Stimulated activated CD8-positive, alpha-beta memory T cell treated with anti-CD3 and anti-CD28 coated beads, Interleukin-15, amount 100 ng/mL, for 48 hours (primary cell): Measurements from ENCODE around the gene IPP.
"Not testable (repeated sequence)": the region's sequence is repeated elsewhere in the genome, so short reads cannot be mapped to it uniquely, and the experiment has no call there.

ENCODE experiments used
- DNase-seq, 2 donors: peaks; one replicate each; pipeline ENCODE4 v3.0.0-alpha.2; 2020; ENCODE audit warnings: low read depth in 2 of 2

IPP gene

DNA sequence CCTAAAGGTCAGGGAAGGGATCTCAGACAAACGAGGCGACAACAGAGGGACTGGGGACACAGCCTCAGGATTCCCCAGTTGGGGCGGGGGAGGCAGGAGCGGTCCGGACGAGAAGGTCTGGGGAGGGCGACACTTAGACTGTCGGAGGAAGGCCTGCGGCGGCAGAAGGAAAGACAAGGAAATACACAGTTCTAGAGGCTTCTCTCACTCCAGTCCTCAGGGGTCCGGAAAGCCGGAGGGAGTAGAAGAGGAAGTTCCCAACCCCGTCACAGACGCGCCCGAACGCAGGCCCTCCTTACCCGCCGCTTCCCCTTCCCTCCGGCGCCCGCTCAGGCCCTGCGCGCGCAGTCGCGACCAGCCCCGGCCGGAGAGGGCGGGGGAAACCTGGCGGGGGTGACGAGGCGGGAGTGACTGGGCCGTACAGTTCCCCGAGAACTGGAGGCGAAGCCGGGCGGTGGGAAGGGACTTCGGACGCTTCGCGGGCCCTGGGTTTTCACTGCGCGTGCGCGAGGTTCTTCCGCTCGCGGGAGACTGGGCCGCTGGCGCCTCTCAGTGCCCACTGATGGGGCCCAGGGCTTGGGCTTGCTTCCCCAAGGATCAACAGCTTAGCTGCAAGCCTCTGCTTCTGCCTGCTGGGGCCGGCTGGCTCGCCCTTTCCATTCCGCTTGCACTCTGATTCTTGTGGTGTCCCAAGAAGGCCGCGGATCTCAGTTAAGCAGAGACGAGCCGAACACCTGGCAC, at the start of gene IPP:
TSS of gene IPP (minus strand) at position 356 of the 741 bp plus-strand sequence. CDS start 4,242 bp downstream, outside the sequence.
- peak; percentile 96 to 97 for DNase-seq

DNA sequence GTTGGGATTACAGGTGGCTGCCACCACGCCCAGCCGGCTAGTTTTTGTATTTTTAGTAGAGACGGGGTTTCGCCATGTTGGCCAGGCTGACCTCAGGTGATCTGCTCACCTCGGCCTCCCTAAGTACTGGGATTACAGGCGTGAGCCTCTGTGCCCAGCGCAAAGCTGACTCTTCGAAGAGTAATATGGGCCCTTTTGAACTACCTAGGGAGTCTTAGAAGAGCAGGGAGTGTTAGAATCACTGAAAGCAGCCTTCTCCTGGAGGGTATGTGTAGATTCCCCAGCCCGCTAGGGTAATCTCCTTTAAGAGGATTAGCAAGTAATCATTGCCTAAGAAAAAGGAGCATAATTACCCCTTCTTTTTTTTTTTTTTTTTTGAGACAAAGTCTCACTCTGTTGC, 46.5 kb upstream of the IPP start:
- no peak for DNase-seq

DNA sequence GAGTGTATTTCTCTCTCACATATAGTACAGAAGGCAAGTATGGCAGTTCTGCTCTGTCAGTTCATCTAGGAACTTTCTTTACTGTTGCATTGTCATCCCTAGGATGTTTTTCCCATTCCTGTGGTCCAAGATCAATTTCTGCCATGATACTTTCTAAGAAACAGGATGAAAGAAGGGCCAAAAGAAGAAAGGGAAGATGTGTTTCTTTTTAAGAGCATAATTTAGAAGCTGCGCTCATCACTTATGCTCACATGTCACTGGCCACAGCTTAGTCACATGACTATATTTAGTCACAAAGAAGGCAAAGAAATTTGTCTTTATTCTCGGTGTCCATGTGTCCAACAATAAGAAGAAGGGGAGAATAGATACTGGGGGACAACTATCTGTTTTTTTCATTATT, 45.9 kb upstream of the IPP start:
- DNase-seq: no peak

DNA sequence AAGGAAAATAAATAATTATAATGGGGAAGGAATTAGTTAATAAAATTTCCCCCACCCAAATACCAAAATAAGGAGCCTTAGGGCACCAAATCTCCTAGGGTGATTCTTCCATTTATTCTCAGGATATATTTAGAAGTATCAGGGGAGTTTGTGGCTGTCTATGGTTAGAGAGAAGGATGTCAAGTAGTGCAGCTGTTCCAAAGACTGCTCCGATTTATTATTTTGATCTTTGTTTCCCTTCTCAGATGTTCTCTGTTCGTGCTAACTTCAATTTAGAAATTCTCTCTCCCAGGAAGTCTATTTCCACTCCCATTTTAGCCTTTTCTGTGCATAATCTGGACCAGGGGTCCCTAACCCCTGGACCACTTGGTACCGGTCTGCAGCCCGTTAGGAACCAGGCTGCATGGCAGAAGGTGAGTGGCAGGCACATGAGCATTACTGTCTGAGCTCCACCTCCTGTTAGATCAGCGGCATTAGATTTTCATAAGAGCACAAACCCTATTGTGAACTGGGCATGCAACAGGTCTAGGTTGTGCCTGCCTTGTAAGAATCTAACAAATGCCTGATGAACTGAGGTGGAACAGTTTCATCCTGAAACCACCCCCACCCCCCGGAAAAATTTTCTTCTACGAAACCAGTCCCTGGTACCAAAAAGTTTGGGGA, 43.6 kb upstream of the IPP start:
- no peak for DNase-seq

DNA sequence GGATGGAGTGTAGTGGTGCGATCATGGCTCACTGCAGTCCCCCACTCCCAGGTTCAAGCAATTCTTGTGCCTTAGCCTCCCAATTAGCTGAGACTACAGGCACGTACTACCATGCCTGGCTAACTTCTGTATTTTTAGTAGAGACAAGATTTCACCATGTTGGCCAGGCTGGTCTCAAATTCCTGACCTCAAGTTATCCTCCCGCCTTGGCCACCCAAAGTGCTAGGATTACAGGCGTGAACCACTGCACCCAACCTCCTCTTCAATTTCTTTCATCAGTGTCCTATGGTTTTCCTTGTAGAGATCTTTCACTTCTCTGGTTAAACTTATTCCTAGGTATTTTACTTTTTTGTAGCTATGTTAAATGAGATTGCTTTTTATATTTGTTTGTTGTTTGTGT, 42.3 kb upstream of the IPP start:
- DNase-seq: no peak

DNA sequence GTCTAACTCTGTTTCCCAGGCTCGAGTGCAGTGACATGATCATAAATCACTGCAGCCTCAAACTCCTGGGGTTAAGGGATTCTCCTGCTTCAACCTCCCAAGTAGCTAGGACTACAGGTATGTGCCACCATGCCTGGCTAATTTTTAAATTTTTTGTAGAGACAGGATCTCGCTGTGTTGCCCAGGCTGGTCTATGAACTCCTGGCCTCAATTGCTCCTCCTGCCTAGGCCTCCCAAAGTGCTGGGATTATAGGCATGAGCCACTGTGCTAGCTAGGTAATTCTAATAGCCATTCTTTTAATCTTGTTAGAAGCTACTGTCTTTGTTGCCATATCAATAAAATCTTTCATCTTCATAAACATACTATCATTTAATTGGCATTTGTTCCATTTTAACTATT, 39.1 kb upstream of the IPP start:
- DNase-seq: no peak

DNA sequence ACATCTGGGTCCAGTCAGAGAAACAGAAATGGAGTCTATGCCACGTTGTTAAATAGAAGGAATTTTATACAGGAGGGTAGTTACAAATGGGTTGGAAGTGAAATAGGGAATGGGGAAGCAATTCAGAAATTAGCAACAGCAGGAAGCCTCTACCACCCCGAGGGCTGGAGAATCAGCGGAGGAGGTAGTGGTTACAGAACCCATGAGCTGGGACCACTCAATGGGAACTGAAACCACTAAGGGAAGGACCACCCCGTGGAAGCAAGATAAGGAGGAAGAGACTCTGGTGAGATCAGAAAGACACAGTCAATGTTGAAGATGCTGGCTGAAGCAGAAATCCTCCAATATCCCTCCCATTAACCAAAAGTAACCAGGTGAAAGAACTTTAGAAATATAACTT, 37.5 kb upstream of the IPP start:
- DNase-seq: no peak

DNA sequence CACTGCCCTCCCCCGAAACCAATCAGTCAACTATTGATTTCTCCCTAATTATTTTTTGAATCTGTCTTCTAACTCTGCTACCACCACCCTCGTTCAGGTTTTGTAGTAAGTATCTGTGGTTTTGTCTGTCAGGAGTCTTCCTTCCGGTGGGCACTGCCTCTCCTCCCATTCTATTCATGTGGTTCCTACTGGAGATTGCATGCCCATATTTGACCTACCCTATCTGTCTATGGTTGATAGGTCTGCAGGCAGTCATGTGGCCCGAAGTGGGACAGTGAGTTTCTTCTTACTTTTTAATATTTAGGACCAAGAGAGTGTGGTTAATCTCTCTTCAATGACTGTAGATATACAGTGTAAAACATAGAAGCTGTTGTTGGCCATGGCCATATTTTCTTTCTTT, 35.1 kb upstream of the IPP start:
- no peak for DNase-seq

DNA sequence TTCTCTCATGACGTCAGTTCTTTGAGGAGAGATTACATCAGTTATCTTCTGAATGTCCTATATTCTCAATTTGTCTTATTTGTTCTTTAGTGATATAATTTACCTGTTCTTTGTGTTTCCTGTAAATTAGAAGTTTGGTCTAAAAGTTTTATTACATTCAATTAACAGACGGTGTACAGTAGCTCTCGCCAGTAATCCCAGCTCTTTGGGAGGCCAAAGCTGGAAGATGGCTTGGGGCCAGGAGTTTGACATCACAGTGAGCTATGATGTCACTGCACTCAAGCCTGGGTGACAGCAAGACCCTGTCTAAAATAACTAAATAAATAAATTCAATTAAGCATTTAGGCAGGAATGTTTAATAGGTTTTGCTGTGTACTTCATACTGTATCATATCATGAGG, 25.3 kb upstream of the IPP start:
- no peak for DNase-seq

DNA sequence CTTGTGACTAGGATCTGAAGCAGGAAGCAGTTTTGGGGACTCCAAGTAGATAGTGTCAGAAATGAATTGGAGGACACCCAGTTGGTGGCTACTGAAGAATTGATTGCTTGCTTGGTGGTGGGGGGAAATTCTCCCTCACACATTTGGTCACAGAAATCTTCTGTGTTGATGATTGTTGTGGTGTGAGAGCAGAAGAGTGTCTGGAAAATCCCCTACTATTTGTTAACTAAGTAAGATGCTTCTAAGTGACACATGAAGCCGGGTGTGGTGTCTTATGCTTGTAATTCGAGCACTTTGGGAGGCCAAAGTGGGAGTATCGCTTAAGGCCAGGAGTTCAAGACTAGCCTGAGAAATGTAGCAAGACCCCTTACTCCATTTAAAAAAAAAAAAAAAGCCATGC, 22.5 kb upstream of the IPP start:
- DNase-seq: no peak

DNA sequence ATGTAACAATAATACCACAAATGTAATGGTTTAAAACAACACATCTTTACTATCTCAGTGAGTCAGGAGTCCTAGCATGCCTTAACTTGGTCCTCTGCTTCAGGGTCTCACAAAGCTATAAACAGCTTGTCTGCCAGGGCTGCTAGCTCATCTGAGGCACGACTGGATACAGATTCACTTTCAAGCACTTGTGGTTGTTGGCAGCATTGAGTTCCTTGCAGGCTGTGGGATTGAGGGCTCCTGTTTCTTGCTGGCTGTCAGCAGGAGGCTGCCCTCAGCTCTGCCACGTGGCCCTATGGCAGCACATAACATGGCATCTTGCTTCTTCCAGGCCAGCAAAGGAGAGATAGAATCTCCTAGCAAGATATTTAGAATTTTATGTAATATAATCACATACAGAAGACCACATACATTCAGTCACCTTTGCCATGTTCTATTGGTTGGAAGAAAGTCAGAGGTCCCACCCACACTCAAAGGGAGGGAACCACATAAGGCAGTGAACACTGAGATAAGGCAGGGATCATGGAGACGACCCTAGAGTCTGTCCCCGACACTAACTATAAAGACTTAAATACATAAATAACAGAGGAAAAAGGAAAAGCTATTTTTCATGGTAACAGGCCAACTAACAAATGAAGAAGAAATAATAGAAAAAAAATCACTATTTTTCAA, 18.9 kb upstream of the IPP start:
- DNase-seq: no peak

DNA sequence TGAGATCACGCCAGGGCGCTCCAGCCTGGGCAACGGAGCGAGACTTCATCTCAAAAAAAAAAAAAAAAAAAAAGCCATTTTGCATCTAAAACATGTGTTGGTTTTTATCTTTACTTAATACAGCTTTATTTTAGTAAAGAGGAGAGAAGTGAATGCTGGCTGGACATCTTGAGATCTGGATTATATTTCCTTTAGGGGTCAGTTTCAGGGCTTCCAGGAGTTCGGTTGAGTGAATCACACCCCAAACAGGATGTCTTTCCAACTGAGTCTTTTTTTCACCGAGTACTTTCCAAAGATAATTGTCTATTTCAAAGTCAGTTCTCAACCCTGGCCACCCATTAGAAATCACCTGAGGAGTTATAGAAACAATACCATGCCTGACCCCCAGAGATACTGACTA, 16.6 kb upstream of the IPP start:
- no peak for DNase-seq

DNA sequence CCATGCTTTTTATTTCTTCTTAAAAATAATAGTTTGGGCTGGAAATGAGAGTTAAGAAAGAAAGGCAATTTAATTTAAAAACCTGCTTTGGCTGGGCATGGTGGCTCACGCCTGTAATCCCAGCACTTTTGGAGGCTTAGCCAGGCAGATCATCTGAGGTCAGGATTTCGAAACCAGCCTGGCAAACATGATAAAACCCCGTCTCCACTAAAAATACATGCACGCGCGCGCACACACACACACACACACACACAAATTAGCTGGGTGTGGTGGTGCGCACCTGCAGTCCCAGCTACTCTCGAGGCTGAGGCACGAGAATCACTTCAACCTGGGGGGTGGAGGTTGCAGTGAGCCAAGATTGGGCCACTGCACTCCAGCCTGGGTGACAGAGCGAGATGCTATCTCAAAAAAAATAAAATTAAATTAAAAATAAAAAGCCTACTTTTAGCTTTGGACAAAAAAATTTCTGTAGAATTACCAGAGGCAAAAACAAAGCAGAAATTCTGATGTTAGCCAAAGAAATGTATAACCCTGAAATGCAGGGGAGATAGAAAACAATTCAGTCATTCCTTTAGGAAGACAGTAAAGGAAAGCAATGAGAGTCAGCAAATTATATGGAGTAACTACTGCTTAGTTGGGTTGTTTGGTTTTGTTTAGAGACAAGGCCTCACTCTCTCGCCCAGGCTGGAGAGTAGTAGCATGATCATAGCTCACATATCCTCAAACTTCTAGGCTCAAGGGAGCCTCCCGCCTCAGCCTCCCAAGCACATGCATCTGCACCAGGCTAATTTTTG, 15.7 kb upstream of the IPP start:
- DNase-seq: no peak

DNA sequence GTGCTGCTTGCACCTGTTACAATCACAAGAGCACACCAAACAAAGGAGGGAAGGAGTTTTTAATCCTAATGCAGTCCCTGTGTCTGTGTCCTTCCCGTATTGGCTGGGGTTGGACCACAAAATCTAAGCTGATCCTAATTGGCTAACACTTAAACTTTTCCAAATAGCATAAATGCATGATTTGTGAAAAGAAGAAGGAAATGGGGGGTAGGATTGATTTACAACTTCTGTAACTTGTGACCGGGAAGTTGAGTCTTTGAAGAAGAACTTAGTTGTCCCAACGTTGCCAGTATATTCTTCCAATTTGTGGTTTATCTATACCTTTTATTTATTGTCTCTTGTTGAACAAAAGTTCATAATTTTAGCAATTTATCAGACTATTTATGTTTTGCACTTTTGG, 11.8 kb upstream of the IPP start:
- no peak for DNase-seq

DNA sequence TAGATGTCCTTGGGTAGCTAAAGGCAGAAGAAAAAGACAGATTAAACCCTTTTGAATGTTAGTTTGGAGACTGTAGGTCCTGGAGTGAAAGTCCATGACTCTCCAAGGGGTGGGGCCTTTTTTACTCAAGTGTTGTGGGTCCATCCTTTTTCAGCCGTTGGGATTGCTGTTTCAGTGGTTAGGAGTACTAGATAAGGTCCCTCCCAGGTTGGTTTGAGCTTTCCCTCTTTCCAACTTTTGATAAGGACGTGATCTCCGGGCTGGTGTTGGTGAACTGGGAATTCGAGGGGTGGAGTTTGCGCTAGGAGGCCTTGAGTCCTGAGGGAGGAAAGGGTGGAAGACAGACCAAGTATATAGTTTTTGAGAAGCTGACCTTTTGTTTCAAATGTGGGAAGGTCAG, 5.2 kb upstream of the IPP start:
- no peak for DNase-seq

DNA sequence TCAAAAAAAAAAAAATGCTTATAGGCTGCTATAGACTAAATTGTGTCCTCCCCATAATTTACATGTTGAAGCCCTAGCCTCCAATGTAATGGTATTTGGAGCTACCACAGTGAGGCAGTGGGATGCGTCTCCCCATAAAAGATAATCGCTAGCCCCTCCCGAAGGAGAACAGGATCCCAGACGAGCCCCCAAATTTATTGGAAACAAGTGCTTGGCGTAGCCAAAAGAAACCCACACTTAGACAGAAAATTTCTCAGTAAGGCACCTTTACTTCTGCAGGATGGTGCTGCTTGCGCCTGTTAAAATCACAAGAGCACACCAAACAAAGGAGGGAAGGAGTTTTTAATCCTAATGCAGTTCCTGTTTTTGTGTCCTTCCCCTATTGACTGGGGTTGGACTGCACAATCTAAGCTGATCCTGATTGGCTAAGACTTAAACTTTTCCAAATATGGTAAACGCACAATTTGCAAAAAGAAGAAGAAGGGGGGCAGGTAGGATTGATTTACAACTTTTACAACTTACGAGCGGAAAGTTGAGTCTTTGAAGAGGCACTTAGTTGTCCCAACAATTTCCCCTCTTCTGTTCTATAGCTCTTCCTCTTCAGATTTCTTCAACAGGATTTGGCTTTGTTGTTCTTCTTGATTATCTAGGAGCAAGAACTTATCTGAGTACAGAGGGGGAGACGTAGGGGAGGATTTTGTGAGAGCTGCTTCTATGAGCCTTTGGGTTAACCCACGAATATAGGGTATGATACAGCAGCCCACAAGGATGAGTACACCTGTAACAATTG, 3.0 kb upstream of the IPP start:
- DNase-seq: no peak

DNA sequence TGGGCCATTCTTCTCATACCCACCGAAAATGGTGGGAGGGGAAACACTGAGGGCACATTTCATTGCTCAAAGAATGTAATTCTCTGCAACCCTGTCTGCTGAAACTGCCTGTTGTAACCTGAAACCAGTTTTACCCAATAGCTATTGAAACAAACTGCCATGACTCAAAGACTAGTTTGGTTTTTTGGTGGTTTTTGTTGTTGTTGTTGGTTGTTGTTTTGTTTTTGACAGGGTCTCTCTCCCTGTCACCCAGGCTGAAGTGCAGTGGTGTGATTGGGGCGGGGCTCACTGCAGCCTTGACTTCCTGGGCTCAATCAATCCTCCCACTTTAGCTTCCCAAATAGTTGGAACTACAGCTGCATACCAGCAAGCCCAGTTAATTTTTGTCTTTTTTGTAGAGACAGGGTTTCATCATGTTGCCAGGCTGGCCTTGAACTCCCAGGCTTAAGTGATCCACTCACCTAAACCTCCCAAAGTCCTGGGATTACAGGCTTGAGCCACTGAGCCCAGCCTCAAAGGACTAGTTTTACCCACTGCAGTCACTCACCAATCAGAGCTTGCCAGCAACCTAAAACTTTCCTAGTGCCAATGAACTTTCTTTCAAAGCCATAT, 2.1 kb upstream of the IPP start:
- no peak for DNase-seq

DNA sequence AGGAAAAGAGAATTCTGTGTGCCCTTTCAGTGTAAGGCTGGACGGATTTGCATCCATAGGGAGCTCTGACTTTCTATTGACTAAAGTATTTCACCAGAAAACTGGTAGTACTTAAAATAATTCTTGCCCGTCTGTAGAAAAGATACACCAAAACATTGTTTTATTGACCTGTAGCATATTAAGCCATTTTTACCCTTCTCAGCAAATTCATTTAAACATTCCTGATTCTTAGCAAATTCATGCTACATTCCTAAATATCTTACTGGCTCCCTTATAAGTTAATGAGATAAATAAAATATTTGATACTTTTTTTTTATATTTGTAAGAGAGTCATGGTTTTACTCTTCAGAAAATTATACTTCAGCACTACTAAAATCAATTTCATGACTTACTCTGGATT, 1.6 kb upstream of the IPP start:
- DNase-seq: no peak

DNA sequence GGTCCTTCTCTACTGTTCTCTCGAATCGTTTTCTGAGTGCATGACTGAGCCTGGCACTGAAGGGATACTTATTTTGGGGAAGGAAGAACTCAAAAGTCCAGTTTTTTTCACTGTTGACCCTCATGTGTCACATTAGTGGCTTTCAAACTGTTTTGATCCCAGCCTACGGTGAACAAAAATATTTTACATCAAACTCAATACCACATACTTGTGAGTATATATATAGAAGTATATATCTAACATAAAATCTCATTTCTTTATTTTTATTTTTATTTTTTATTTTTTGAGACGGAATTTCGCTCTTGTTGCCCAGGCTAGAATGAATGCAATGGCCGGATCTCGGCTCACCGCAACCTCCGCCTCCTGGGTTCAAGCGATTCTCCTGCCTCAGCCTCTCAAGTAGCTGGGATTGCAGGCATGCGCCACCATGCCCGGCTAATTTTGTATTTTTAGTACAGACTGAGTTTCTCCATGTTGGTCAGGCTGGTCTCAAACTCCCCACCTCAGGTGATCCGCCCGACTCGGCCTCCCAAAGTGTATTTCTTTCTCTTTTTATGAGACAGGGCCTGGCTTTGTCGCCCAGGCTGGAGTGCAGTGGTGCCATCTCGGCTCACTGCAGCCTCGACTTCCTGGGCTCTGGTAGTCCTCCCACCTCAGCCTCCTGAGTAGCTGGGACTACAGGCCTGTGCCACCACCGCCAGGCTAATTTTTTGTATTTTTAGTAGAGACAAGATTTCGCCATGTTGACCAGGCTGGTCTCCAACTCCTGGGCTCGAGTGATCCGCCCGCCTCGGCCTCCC, 786 bp upstream of the IPP start:
- DNase-seq: not testable (repeated sequence)

DNA sequence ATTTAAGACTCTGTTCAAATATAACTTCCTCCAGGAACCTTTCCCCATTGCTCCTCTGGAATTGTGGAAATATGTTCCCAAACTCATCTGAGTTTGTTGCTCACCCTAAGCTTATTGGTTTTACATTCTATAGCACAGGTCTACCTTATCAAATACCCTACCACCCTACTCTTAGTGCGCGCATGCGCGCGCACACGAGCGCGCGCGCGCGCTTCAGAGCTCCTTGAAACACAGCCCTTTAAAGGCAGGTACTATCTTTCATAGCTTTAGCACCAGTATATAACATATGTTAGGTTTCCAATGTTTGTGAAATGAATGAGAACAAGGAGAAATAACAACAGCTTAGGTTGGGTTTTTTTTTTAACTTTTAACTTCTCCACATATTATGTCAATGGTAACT, 3.5 kb downstream of the IPP start:
- no peak for DNase-seq
